MM.1S (cell line): ENCODE data around the gene UACA.

Experiments
- CTCF ChIP-seq: fragments of 300-600 bp; sonication (generic); IDR thresholded peaks from 2 replicates; pipeline ENCODE4 v1.5.1; 2016; ENCODE audit warnings: antibody characterized with exemption, low read length, mixed read lengths
- EZH2 ChIP-seq: fragments of 300-600 bp; sonication (generic); optimal IDR thresholded peaks from 2 replicates; pipeline ENCODE3; 2017; ENCODE audit warnings: low read depth, mild to moderate bottlenecking, antibody characterized with exemption, low read length, mixed read lengths

GRCh38 chr15:70633103-70633831, 130.1 kb downstream of the UACA start:
- TF ChIP-seq CTCF (no peak), EZH2 (no peak)
